ENCODE data around the gene LETM1. TPM values are rescaled to one million over a fixed set of nuclear protein-coding genes. Genes with fewer than 3 reads are reported as not detected.

Gene LETM1
- total RNA-seq, 1 experiment from 2014 or later: 86.3 TPM

GRCh38 chr4:1871471-1872021 lies 15.6 kb upstream of the LETM1 start:
- Histone ChIP-seq H3K36me3 (ENCODE audit: low read depth, low read length) (no peaks in the 10 kb centered on the region), H3K9me3 (ENCODE audit: low read length) (no peaks in the 10 kb centered on the region), H3K79me2 (ENCODE audit: low read length) (peaks cover 47% of the 10 kb centered on the region), H3K4me2 (ENCODE audit: low read length) (peak overlapping the region; percentile 87), H4K20me1 (ENCODE audit: low read length) (peaks cover 11% of the 10 kb centered on the region), H3K4me3 (ENCODE audit: low read length) (peak overlapping the region; percentile 92), H3K27me3 (ENCODE audit: low read length) (no peaks in the 10 kb centered on the region), H3K9ac (ENCODE audit: low read length) (peak overlapping the region; percentile 93), H3K27ac (ENCODE audit: low read length) (peak overlapping the region; percentile 51), H3F3A (ENCODE audit: low read length, unreplicated experiment) (no peaks in the 10 kb centered on the region), H2AFZ (ENCODE audit: low read length) (0 out of 2 replicates have a peak overlapping the region, but pooled peaks have one; percentile 48), H3K9me2 (replicated peaks; ENCODE audit: low read length) (no peaks in the 10 kb centered on the region), H3K4me1 (ENCODE audit: insufficient read depth, low read length) (peaks cover 25% of the 10 kb centered on the region)
- POLR2A ChIA-PET (ENCODE audit: unreplicated experiment): no interaction called here
- no TSS peak for BruUV-seq (replicated peaks)
- CTCF ChIA-PET: no interaction called here
- intact Hi-C loops (cut with micrococcal nuclease): loop anchor here (2.0 kb wide), 1 partner anchor 27 kb away; no protein-coding TSS in a partner anchor
- ATAC-seq (peak; percentile 4), DNase-seq (no peak)
- TF ChIP-seq EZH2 (IDR thresholded peaks at IDR 0.05; ENCODE audit: low read length, unreplicated experiment): no peak
- TF ChIP-seq EZH2phosphoT487 (IDR thresholded peaks at IDR 0.05; ENCODE audit: borderline replicate concordance, low read length): no peak
- TF ChIP-seq CTCF (conservative IDR thresholded peaks at IDR 0.05; ENCODE audit: low read depth, low read length): no peak

GRCh38 chr4:1870578-1871443 lies 14.9 kb upstream of the LETM1 start, which contains the start of gene NSD2:
Gene NSD2, plus strand, starts transcription at chr4:1871393. Its CDS starts 29,262 bp downstream, at chr4:1900655.
- H4K20me1 ChIP-seq (ENCODE audit: low read length): peaks cover 11% of the 10 kb centered on the region
- H3K4me3 ChIP-seq (ENCODE audit: low read length): peak within 1 kb of the TSS; percentile 92
- ATAC-seq (peak; percentile 55), DNase-seq (peak; percentile 86)
- no TSS peak for BruUV-seq (replicated peaks)
- no peaks in the 10 kb centered on the region for H3K27me3 ChIP-seq (ENCODE audit: low read length)
- peak within 1 kb of the TSS; percentile 87 for H3K27ac ChIP-seq (ENCODE audit: low read length)
- no peaks in the 10 kb centered on the region for H3K9me2 ChIP-seq (replicated peaks; ENCODE audit: low read length)
- no peaks in the 10 kb centered on the region for H3F3A ChIP-seq (ENCODE audit: low read length, unreplicated experiment)
- H3K36me3 ChIP-seq (ENCODE audit: low read depth, low read length): no peaks in the 10 kb centered on the region
- no peak for TF ChIP-seq CTCF (conservative IDR thresholded peaks at IDR 0.05; ENCODE audit: low read depth, low read length)
- TF ChIP-seq EZH2phosphoT487 (IDR thresholded peaks at IDR 0.05; ENCODE audit: borderline replicate concordance, low read length): no peak
- TF ChIP-seq EZH2 (IDR thresholded peaks at IDR 0.05; ENCODE audit: low read length, unreplicated experiment): no peak
- peaks cover 25% of the 10 kb centered on the region for H3K4me1 ChIP-seq (ENCODE audit: insufficient read depth, low read length)
- peak within 1 kb of the TSS; percentile 88 for H2AFZ ChIP-seq (ENCODE audit: low read length)
- peaks cover 40% of the 10 kb centered on the region for H3K79me2 ChIP-seq (ENCODE audit: low read length)
- POLR2A ChIA-PET (ENCODE audit: unreplicated experiment): no interaction called here
- intact Hi-C loops (cut with micrococcal nuclease): no loop called here
- no peaks in the 10 kb centered on the region for H3K9me3 ChIP-seq (ENCODE audit: low read length)
- CTCF ChIA-PET: no interaction called here
- H3K9ac ChIP-seq (ENCODE audit: low read length): peak within 1 kb of the TSS; percentile 93
- H3K4me2 ChIP-seq (ENCODE audit: low read length): peak within 1 kb of the TSS; percentile 87

- H3K4me1 ChIP-seq (ENCODE audit: insufficient read depth, low read length): peaks cover 25% of the 10 kb centered on the region
- intact Hi-C loops (cut with micrococcal nuclease): no loop called here
- H3K4me3 ChIP-seq (ENCODE audit: low read length): peak overlapping the region; percentile 67
- peak overlapping the region; percentile 87 for H3K27ac ChIP-seq (ENCODE audit: low read length)
- DNase-seq (peak; percentile 74), ATAC-seq (peak; percentile 58)
- peak overlapping the region; percentile 78 for H3K4me2 ChIP-seq (ENCODE audit: low read length)
- H3K9me3 ChIP-seq (ENCODE audit: low read length): no peaks in the 10 kb centered on the region
- no peaks in the 10 kb centered on the region for H3K9me2 ChIP-seq (replicated peaks; ENCODE audit: low read length)
- ChIA-PET POLR2A (ENCODE audit: unreplicated experiment) (no interaction called here), CTCF (no interaction called here)
- BruUV-seq (replicated peaks): no TSS peak
- no peaks in the 10 kb centered on the region for H3K36me3 ChIP-seq (ENCODE audit: low read depth, low read length)
- H3K27me3 ChIP-seq (ENCODE audit: low read length): no peaks in the 10 kb centered on the region
- no peak for TF ChIP-seq EZH2phosphoT487 (IDR thresholded peaks at IDR 0.05; ENCODE audit: borderline replicate concordance, low read length)
- no peak for TF ChIP-seq EZH2 (IDR thresholded peaks at IDR 0.05; ENCODE audit: low read length, unreplicated experiment)
- no peak for TF ChIP-seq CTCF (conservative IDR thresholded peaks at IDR 0.05; ENCODE audit: low read depth, low read length)
- H3K9ac ChIP-seq (ENCODE audit: low read length): peak overlapping the region; percentile 85
- H2AFZ ChIP-seq (ENCODE audit: low read length): peak overlapping the region; percentile 88
- no peaks in the 10 kb centered on the region for H3F3A ChIP-seq (ENCODE audit: low read length, unreplicated experiment)
- peaks cover 35% of the 10 kb centered on the region for H3K79me2 ChIP-seq (ENCODE audit: low read length)
- peaks cover 11% of the 10 kb centered on the region for H4K20me1 ChIP-seq (ENCODE audit: low read length)
Observed at GRCh38 chr4:1870328-1870577, 14.3 kb upstream of the LETM1 start.
